Tibial nerve (tissue), 4 donors: ENCODE measurements around the gene FRMPD2.

ENCODE experiments used
- CTCF ChIP-seq, 5 experiments: fragments of 200-600 bp in 3 of 5; fragments of 450-650 bp in 2 of 5; sonication (generic) in 3 of 5; IDR thresholded peaks; one replicate each; pipeline ENCODE4 v1.5.1; 2016 to 2019; ENCODE audit warnings: antibody characterized with exemption in 5 of 5, mild to moderate bottlenecking in 3 of 5, moderate library complexity in 2 of 5
- EP300 ChIP-seq, 2 donors: sonication (generic); formaldehyde crosslinking; IDR thresholded peaks; one replicate each; pipeline ENCODE4 v1.6.1; 2017; ENCODE audit warnings: antibody characterized with exemption in 2 of 2, mild to moderate bottlenecking in 1 of 2
- POLR2A ChIP-seq, 2 donors: fragments of 450-650 bp; IDR thresholded peaks; one replicate each; pipeline ENCODE4 v1.6.1; 2017; ENCODE audit warnings: antibody characterized with exemption in 2 of 2, mild to moderate bottlenecking in 2 of 2, moderate library complexity in 2 of 2

DNA sequence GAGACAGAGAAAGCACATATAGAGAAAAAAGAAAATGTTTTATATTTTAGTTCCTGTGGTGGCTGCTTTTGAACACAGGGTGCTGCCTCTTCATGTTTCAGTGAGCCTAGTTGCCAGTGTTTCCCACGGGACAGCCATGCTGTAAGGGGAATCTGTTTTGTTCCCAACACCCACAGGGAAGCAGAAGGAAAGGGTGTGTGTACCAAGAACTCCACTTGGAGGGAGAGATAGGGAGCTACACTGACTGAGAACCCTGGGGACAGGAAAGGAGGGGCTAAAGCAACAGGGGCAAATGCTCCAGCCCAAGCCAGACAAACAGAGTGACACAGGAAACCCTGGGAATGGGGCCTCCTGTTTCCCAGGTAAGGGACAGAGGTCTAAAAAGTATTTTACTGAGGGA lies 40.2 kb downstream of the FRMPD2 start:
- no peak for TF ChIP-seq POLR2A (IDR thresholded peaks at IDR 0.05)
- no peak for TF ChIP-seq CTCF (IDR thresholded peaks at IDR 0.05)
- no peak for TF ChIP-seq EP300 (IDR thresholded peaks at IDR 0.05)
